PC-9 (cell line): ENCODE measurements around the gene FGF7. TPM values are rescaled to one million over a fixed set of nuclear protein-coding genes. Genes with fewer than 3 reads are reported as not detected.
"Not testable (repeated sequence)": the region's sequence is repeated elsewhere in the genome, so short reads cannot be mapped to it uniquely, and the experiment has no call there.

Source experiments
- BruUV-seq: library from RNA; stranded (reverse); fragments of 400-500 nt; replicated peaks from 2 replicates; lab custom pipeline; 2021; lab: Mats Ljungman, UMichigan
- CTCF ChIA-PET: fragments of 300-600 bp; sonication (Branson Sonifier 250); formaldehyde crosslinking; loops from one replicate; lab custom pipeline; 2022; ENCODE audit warnings: antibody characterized with exemption; lab: Charles Lee
- POLR2A ChIA-PET: fragments of 300-600 bp; sonication (Branson Sonifier 250); formaldehyde crosslinking; loops from one replicate; lab custom pipeline; 2022; ENCODE audit warnings: antibody characterized with exemption; ENCODE audit not compliant: unreplicated experiment; lab: Charles Lee
- DNase-seq, 2 experiments: peaks; one replicate each; pipeline versions ENCODE4 v3.0.0 to v3.0.0-alpha.2; 2015 to 2022; ENCODE audit warnings: mixed read lengths in 1 of 2
- H2AFZ ChIP-seq: fragments of 200-600 bp; sonication (generic); 2 replicates; pipeline ENCODE4 v1.8.1; 2017; ENCODE audit warnings: antibody characterized with exemption
- H3F3A ChIP-seq: fragments of 200-600 bp; sonication (generic); 2 replicates; pipeline ENCODE4 v1.8.1; 2017; ENCODE audit warnings: antibody characterized with exemption, mild to moderate bottlenecking, low read depth; ENCODE audit not compliant: insufficient read depth
- H3K27ac ChIP-seq: fragments of 200-600 bp; sonication (generic); 2 replicates; pipeline ENCODE4 v1.6.1; 2016; ENCODE audit warnings: mixed run types
- H3K27me3 ChIP-seq: fragments of 200-600 bp; sonication (generic); 2 replicates; pipeline ENCODE4 v1.6.1; 2016; ENCODE audit warnings: low read depth, mixed run types; ENCODE audit not compliant: insufficient read depth
- H3K36me3 ChIP-seq: fragments of 200-600 bp; sonication (generic); 2 replicates; pipeline ENCODE4 v1.6.1; 2016; ENCODE audit warnings: low read depth, mixed run types
- H3K4me1 ChIP-seq: fragments of 200-600 bp; sonication (generic); replicated peaks from 2 replicates; pipeline ENCODE4 v1.6.1; 2016; ENCODE audit warnings: mixed run types; ENCODE audit not compliant: insufficient read depth
- H3K4me2 ChIP-seq: fragments of 200-600 bp; sonication (generic); 2 replicates; pipeline ENCODE4 v1.6.1; 2017; ENCODE audit warnings: mixed run types
- H3K4me3 ChIP-seq: fragments of 200-600 bp; sonication (generic); 2 replicates; pipeline ENCODE4 v1.6.1; 2016; ENCODE audit warnings: mixed run types
- H3K79me2 ChIP-seq: fragments of 200-600 bp; sonication (generic); 2 replicates; pipeline ENCODE4 v1.6.1; 2017; ENCODE audit warnings: low read depth, mixed run types
- H3K9me2 ChIP-seq: fragments of 200-600 bp; sonication (generic); 2 replicates; pipeline ENCODE4 v1.8.1; 2017; ENCODE audit warnings: mild to moderate bottlenecking; ENCODE audit not compliant: insufficient read depth
- H3K9me3 ChIP-seq: fragments of 200-600 bp; sonication (generic); 2 replicates; pipeline ENCODE4 v1.8.1; 2016; ENCODE audit warnings: low read depth; ENCODE audit not compliant: insufficient read depth
- H4K20me1 ChIP-seq: fragments of 200-600 bp; sonication (generic); 2 replicates; pipeline ENCODE4 v1.8.1; 2017; ENCODE audit not compliant: insufficient read depth
- EZH2 ChIP-seq: fragments of 200-600 bp; sonication (generic); IDR thresholded peaks from 2 replicates; pipeline ENCODE4 v1.8.0; 2017; ENCODE audit warnings: antibody characterized with exemption, low read depth
- intact Hi-C: fragments of 100-400 bp; cut with micrococcal nuclease; formaldehyde crosslinking; loops from one replicate; pipeline ENCODE4 v1.10.0; 2022; ENCODE audit not compliant: unreplicated experiment
- total RNA-seq: library from RNA; stranded (reverse); gene quantifications from 2 replicates; pipeline ENCODE4 v1.2.3, GENCODE V29; 2021
- TF ChIP-seq, protein P1 (sequence below): fragments of 200-600 bp; sonication (generic); conservative IDR thresholded peaks from 2 replicates; pipeline ENCODE4 v1.6.1; 2017; ENCODE audit warnings: mixed run types, antibody characterized with exemption, mild to moderate bottlenecking, moderate library complexity

FGF7 gene
- total RNA-seq, 1 experiment from 2014 or later: not detected

DNA sequence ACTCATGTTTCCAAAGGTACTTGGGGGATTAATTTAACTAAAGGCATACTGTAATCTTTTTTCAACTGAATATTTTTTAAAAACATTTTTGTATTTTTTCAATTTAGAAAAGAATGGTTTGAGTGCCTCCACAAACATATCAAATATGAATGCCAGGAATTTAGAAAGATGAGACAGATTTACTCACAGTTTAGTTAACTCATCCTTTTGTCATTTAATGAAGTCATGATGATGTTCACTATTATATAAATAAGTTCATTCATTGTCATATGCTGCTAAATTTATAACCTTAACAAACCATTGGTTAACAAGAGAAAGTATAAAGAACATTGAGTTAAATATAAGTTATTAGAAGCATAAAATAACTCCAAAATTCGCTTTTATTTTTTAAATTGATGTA, 50.0 kb downstream of the FGF7 start:
- intact Hi-C loops: no loop called here

DNA sequence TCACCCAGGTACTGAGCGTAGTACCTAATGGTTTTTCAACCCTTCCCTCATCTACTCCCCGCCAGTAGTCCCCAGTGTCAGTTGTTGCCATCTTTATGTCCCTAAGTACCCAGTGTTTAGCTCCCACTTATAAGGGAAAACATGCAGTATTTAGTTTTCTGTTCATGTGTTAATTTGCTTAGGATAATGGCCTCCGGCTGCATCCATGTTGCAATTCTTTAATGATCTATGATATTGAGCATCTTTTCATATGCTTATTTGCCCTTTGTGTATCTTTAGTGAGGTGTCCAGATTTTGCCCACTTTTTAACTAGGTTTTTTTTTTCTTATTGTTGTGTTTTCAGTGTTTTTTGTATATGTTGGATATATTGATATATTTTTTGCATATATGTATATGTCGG, 55.0 kb downstream of the FGF7 start:
- H2AFZ ChIP-seq, POLR2A ChIA-PET, H3K4me1 ChIP-seq, H4K20me1 ChIP-seq, H3K9me2 ChIP-seq, H3K27me3 ChIP-seq, H3K27ac ChIP-seq, intact Hi-C loops, H3K79me2 ChIP-seq, BruUV-seq, H3K4me3 ChIP-seq, H3K4me2 ChIP-seq, H3F3A ChIP-seq, DNase-seq, H3K9me3 ChIP-seq, H3K36me3 ChIP-seq, CTCF ChIA-PET: not testable (repeated sequence)

More for the DNA sequence above, 50.0 kb downstream of the FGF7 start:
- Histone ChIP-seq H3K4me2 (no peak overlapping the region), H3F3A (no peaks in the 10 kb centered on the region), H3K9me2 (no peaks in the 10 kb centered on the region), H3K4me3 (no peak overlapping the region), H2AFZ (no peak overlapping the region), H3K9me3 (no peaks in the 10 kb centered on the region), H3K27ac (no peak overlapping the region), H3K27me3 (no peaks in the 10 kb centered on the region), H3K36me3 (no peaks in the 10 kb centered on the region), H3K79me2 (no peaks in the 10 kb centered on the region), H3K4me1 (no peaks in the 10 kb centered on the region), H4K20me1 (no peaks in the 10 kb centered on the region)
- no peak for DNase-seq
- ChIA-PET POLR2A (no interaction called here), CTCF (no interaction called here)
- BruUV-seq: no TSS peak
- TF ChIP-seq, protein P1, sequence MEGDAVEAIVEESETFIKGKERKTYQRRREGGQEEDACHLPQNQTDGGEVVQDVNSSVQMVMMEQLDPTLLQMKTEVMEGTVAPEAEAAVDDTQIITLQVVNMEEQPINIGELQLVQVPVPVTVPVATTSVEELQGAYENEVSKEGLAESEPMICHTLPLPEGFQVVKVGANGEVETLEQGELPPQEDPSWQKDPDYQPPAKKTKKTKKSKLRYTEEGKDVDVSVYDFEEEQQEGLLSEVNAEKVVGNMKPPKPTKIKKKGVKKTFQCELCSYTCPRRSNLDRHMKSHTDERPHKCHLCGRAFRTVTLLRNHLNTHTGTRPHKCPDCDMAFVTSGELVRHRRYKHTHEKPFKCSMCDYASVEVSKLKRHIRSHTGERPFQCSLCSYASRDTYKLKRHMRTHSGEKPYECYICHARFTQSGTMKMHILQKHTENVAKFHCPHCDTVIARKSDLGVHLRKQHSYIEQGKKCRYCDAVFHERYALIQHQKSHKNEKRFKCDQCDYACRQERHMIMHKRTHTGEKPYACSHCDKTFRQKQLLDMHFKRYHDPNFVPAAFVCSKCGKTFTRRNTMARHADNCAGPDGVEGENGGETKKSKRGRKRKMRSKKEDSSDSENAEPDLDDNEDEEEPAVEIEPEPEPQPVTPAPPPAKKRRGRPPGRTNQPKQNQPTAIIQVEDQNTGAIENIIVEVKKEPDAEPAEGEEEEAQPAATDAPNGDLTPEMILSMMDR: no peak
- TF ChIP-seq EZH2: no peak

DNA sequence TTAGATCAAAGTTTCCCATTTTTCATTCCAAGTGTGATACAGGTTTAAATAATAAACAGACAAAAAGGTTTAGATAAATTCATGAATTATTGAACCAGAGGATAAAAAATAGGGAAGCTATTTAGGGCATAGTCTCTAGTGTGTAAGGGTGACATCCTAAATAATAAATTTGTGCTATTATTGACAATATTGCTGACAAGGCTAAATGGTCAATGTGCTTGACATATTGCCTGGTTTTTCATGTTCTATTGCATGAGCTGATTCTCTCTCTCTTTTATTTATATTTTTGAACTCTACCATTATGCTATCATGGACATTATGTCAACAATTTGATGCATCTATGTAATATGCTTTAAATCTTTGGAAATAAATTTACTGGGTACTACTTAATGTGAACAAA, 55.9 kb downstream of the FGF7 start:
- BruUV-seq, CTCF ChIA-PET, DNase-seq, H3K9me2 ChIP-seq, H3K27me3 ChIP-seq, H3K27ac ChIP-seq, H2AFZ ChIP-seq, H3F3A ChIP-seq, H3K4me1 ChIP-seq, intact Hi-C loops, H3K79me2 ChIP-seq, H3K4me3 ChIP-seq, H4K20me1 ChIP-seq, POLR2A ChIA-PET, H3K9me3 ChIP-seq, H3K4me2 ChIP-seq, H3K36me3 ChIP-seq: not testable (repeated sequence)

DNA sequence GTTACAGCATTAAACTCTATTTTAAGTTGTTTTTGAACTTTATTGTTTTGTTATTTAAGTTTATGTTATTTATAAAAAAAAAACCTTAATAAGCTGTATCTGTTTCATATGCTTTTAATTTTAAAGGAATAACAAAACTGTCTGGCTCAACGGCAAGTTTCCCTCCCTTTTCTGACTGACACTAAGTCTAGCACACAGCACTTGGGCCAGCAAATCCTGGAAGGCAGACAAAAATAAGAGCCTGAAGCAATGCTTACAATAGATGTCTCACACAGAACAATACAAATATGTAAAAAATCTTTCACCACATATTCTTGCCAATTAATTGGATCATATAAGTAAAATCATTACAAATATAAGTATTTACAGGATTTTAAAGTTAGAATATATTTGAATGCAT, 62.4 kb downstream of the FGF7 start:
- H3K9me2 ChIP-seq, H3K4me1 ChIP-seq, CTCF ChIA-PET, H3K36me3 ChIP-seq, intact Hi-C loops, H2AFZ ChIP-seq, H3K79me2 ChIP-seq, H3K27me3 ChIP-seq, H3K4me3 ChIP-seq, H4K20me1 ChIP-seq, H3K9me3 ChIP-seq, H3K27ac ChIP-seq, POLR2A ChIA-PET, H3F3A ChIP-seq, H3K4me2 ChIP-seq, BruUV-seq, DNase-seq: not testable (repeated sequence)

DNA sequence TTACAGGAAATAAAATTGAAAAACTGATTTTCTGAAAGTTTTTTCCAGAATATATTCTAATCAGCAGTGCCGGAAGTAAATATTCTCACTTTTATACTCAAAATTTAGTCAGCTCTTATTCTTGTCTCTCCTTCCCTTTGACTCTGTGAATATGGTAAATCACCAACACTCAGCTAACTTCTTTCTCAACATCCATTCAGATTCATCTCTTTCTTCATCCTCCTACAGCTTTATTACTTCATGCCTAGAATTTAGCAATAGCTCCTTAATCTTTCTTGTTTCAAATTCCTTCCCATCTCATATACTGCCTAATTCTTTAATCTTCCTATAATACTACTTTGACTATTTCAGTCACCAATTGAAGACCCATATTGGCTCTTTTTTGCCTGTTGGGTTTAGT, 67.9 kb downstream of the FGF7 start:
- TF ChIP-seq EZH2: no peak
- TF ChIP-seq, protein P1: no peak
- Histone ChIP-seq H3K4me3 (no peak overlapping the region), H3K36me3 (no peaks in the 10 kb centered on the region), H3K79me2 (no peaks in the 10 kb centered on the region), H3F3A (no peaks in the 10 kb centered on the region), H3K9me3 (no peaks in the 10 kb centered on the region), H3K27ac (no peak overlapping the region), H3K27me3 (no peaks in the 10 kb centered on the region), H2AFZ (no peak overlapping the region), H4K20me1 (no peaks in the 10 kb centered on the region), H3K4me2 (no peak overlapping the region), H3K4me1 (no peaks in the 10 kb centered on the region), H3K9me2 (no peaks in the 10 kb centered on the region)
- POLR2A ChIA-PET: no interaction called here
- intact Hi-C loops: no loop called here
- CTCF ChIA-PET: no interaction called here
- no peak for DNase-seq
- no TSS peak for BruUV-seq
